CD4-positive, CD25-positive, alpha-beta regulatory T cell (primary cell): Measurements from ENCODE around the gene TMEM61. TPM values are rescaled to one million over a fixed set of nuclear protein-coding genes. Genes with fewer than 3 reads are reported as not detected.

Source experiments
- ATAC-seq, 2 donors: fragments of 150-1000 bp; cut with Tn5 transposase; one replicate each; pipeline ENCODE4 v1.10.0; 2021; ENCODE audit warnings: low read depth in 2 of 2, moderate number of reproducible peaks in 2 of 2, moderate library complexity in 1 of 2
- DNase-seq, 3 donors: peaks; one replicate each; pipeline versions ENCODE4 v3.0.0 to v3.0.0-alpha.2; 2012 to 2022; ENCODE audit warnings: mixed read lengths in 1 of 3
- H3K27ac ChIP-seq: one replicate; pipeline ENCODE4 v1.7.0; 2013; ENCODE audit warnings: mild to moderate bottlenecking, low read length; ENCODE audit not compliant: insufficient read depth, poor library complexity, severe bottlenecking
- H3K27me3 ChIP-seq: one replicate; pipeline ENCODE4 v1.7.0; 2013; ENCODE audit warnings: low read length; ENCODE audit not compliant: control insufficient read depth, insufficient read depth
- H3K36me3 ChIP-seq: one replicate; pipeline ENCODE4 v1.7.0; 2013; ENCODE audit warnings: mild to moderate bottlenecking, low read length, moderate library complexity; ENCODE audit not compliant: control insufficient read depth, insufficient read depth
- H3K4me1 ChIP-seq: 2 replicates; pipeline ENCODE4 v1.7.0; 2013; ENCODE audit warnings: mild to moderate bottlenecking, low read length; ENCODE audit not compliant: insufficient read depth, control insufficient read depth, poor library complexity, severe bottlenecking
- H3K4me3 ChIP-seq: one replicate; pipeline ENCODE4 v1.7.0; 2013; ENCODE audit warnings: low read depth, mild to moderate bottlenecking, low read length, moderate library complexity
- H3K9me3 ChIP-seq, 2 experiments: 1 replicate in 1 of 2; 2 replicates in 1 of 2; pipeline ENCODE4 v1.7.0; 2013; ENCODE audit warnings: low read length in 2 of 2, mild to moderate bottlenecking in 1 of 2, moderate library complexity in 1 of 2; ENCODE audit not compliant: control insufficient read depth in 2 of 2
- H3K27ac Mint-ChIP-seq, 3 donors: one replicate each; pipeline ENCODE4 v1.8.0; 2020 to 2022; ENCODE audit warnings: mild to moderate bottlenecking in 3 of 3, mixed read lengths in 3 of 3, moderate library complexity in 2 of 3
- H3K27me3 Mint-ChIP-seq: one replicate; pipeline ENCODE4 v1.8.0; 2022; ENCODE audit warnings: mild to moderate bottlenecking, mixed read lengths
- H3K36me3 Mint-ChIP-seq: one replicate; pipeline ENCODE4 v1.8.0; 2020; ENCODE audit warnings: mixed read lengths
- H3K4me1 Mint-ChIP-seq, 4 donors: one replicate each; pipeline ENCODE4 v1.8.0; 2020 to 2022; ENCODE audit warnings: mixed read lengths in 4 of 4, mild to moderate bottlenecking in 1 of 4
- H3K4me3 Mint-ChIP-seq, 4 donors: one replicate each; pipeline ENCODE4 v1.8.0; 2020 to 2022; ENCODE audit warnings: mild to moderate bottlenecking in 4 of 4, mixed read lengths in 4 of 4, moderate library complexity in 3 of 4
- H3K9me3 Mint-ChIP-seq, 7 donors: one replicate each; pipeline ENCODE4 v1.8.0; 2020 to 2022; ENCODE audit warnings: mixed read lengths in 7 of 7, mild to moderate bottlenecking in 3 of 7, moderate library complexity in 2 of 7
- polyA plus RNA-seq, 4 donors: library from polyadenylated mRNA; unstranded; fragments of 300-500 nt; fragmentation: Illumina TruSeq; gene quantifications; one replicate each; pipeline ENCODE4 v1.2.3, GENCODE V29; 2021
- total RNA-seq: library from RNA; stranded (reverse); gene quantifications from one replicate; pipeline ENCODE4 v1.2.3, GENCODE V29; 2022

TMEM61 gene
- total and polyA plus RNA-seq, 5 donors from 2014 or later, result not detected

DNA sequence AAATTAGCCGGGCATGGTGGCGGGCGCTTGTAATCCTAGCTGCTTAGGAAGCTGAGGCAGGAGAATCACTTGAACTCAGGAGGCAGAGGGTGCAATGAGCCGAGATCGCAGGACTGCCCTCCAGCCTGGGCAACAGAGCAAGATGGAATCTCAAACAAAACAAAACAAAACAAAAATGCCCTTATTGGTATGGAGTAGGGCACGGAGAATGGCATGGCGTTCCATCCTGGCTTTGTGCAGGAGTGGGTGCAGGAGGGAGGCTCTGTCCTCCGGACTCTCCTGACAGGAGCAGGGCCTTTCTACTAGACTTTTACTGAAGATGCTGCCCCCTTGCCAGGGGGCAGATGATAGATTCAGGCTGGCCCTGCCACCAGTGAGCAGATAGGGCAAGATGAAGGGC lies 1.0 kb downstream of the TMEM61 start:
- ATAC-seq, result no peak
- no peaks in the 10 kb centered on the region for H3K36me3 Mint-ChIP-seq
- H3K4me3 Mint-ChIP-seq, result no peak overlapping the region
- Histone ChIP-seq H3K9me3 (no peaks in the 10 kb centered on the region), H3K36me3 (no peaks in the 10 kb centered on the region), H3K4me3 (no peak overlapping the region), H3K4me1 (no peaks in the 10 kb centered on the region), H3K27ac (no peak overlapping the region), H3K27me3 (peaks cover 7% of the 10 kb centered on the region)
- H3K9me3 Mint-ChIP-seq, result no peaks in the 10 kb centered on the region
- no peak overlapping the region for H3K27ac Mint-ChIP-seq
- H3K4me1 Mint-ChIP-seq, result peaks cover 0 to 5% (median 0%) of the 10 kb centered on the region in 4 donors
- H3K27me3 Mint-ChIP-seq, result peaks cover 48% of the 10 kb centered on the region
- no peak for DNase-seq

GRCh38 chr1:54982739-54983138 lies 2.3 kb downstream of the TMEM61 start:
- DNase-seq (no peak), ATAC-seq (no peak)
- Mint-ChIP-seq H3K27ac (no peak overlapping the region), H3K4me3 (no peak overlapping the region), H3K4me1 (peaks cover 0 to 5% (median 0%) of the 10 kb centered on the region in 4 donors), H3K27me3 (peaks cover 39% of the 10 kb centered on the region), H3K9me3 (no peaks in the 10 kb centered on the region), H3K36me3 (no peaks in the 10 kb centered on the region)
- H3K27ac ChIP-seq, result no peak overlapping the region
- H3K4me1 ChIP-seq, result no peaks in the 10 kb centered on the region
- H3K4me3 ChIP-seq, result no peak overlapping the region
- H3K36me3 ChIP-seq, result no peaks in the 10 kb centered on the region
- no peaks in the 10 kb centered on the region for H3K9me3 ChIP-seq
- peaks cover 7% of the 10 kb centered on the region for H3K27me3 ChIP-seq

- Histone ChIP-seq H3K36me3 (no peaks in the 10 kb centered on the region), H3K4me3 (no peak overlapping the region), H3K4me1 (no peaks in the 10 kb centered on the region), H3K9me3 (no peaks in the 10 kb centered on the region), H3K27ac (no peak overlapping the region), H3K27me3 (peaks cover 7% of the 10 kb centered on the region)
- DNase-seq (no peak), ATAC-seq (no peak)
- Mint-ChIP-seq H3K9me3 (no peaks in the 10 kb centered on the region), H3K4me1 (peaks cover 0 to 5% (median 0%) of the 10 kb centered on the region in 4 donors), H3K4me3 (no peak overlapping the region), H3K36me3 (no peaks in the 10 kb centered on the region), H3K27ac (no peak overlapping the region), H3K27me3 (peaks cover 27% of the 10 kb centered on the region)
Observed at GRCh38 chr1:54984131-54984842, 3.9 kb downstream of the TMEM61 start.

DNA sequence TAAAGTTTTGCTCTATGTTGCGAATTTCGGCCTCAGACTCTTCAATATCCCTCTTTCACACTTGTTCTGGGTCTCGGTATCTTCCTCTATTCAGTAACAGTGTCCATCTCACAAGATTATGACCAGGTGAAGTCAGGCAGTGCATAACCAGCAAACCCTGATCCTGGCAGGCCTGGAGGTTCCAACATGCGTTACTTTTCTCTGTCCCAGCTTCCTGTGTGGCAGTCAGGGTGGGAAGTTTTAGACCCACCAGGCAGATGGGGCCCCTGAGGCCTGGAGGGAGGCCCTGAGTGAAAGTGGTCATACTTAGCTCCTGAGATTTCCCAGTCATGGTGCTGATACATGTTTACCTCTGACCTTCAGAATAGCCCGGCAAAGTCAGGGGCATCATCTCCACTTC lies 5.1 kb downstream of the TMEM61 start:
- no peaks in the 10 kb centered on the region for H3K9me3 ChIP-seq
- Mint-ChIP-seq H3K4me3 (no peak overlapping the region), H3K4me1 (peaks cover 0 to 5% (median 0%) of the 10 kb centered on the region in 4 donors), H3K36me3 (no peaks in the 10 kb centered on the region), H3K27me3 (peaks cover 22% of the 10 kb centered on the region), H3K9me3 (no peaks in the 10 kb centered on the region), H3K27ac (no peak overlapping the region)
- no peaks in the 10 kb centered on the region for H3K36me3 ChIP-seq
- ATAC-seq, result no peak
- DNase-seq, result no peak
- H3K4me3 ChIP-seq, result no peak overlapping the region
- H3K4me1 ChIP-seq, result no peaks in the 10 kb centered on the region
- peaks cover 4% of the 10 kb centered on the region for H3K27me3 ChIP-seq
- H3K27ac ChIP-seq, result no peak overlapping the region

DNA sequence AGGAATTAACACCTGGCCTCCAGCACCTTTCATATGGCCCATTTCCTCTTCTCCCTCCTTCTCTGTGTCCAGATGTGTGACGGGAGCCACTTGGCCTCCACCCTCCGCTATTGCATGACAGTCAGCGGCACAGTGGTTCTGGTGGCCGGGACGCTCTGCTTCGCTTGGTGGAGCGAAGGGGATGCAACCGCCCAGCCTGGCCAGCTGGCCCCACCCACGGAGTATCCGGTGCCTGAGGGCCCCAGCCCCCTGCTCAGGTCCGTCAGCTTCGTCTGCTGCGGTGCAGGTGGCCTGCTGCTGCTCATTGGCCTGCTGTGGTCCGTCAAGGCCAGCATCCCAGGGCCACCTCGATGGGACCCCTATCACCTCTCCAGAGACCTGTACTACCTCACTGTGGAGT lies 5.6 kb downstream of the TMEM61 start:
- peaks cover 21% of the 10 kb centered on the region for H3K27me3 Mint-ChIP-seq
- no peaks in the 10 kb centered on the region for H3K9me3 Mint-ChIP-seq
- H3K4me3 Mint-ChIP-seq, result no peak overlapping the region
- no peaks in the 10 kb centered on the region for H3K4me1 ChIP-seq
- ATAC-seq, result no peak
- no peak for DNase-seq
- H3K36me3 Mint-ChIP-seq, result no peaks in the 10 kb centered on the region
- H3K27ac Mint-ChIP-seq, result no peak overlapping the region
- no peak overlapping the region for H3K27ac ChIP-seq
- H3K4me3 ChIP-seq, result no peak overlapping the region
- H3K36me3 ChIP-seq, result no peaks in the 10 kb centered on the region
- no peaks in the 10 kb centered on the region for H3K9me3 ChIP-seq
- peaks cover 0 to 3% (median 0%) of the 10 kb centered on the region in 4 donors for H3K4me1 Mint-ChIP-seq
- peaks cover 4% of the 10 kb centered on the region for H3K27me3 ChIP-seq

DNA sequence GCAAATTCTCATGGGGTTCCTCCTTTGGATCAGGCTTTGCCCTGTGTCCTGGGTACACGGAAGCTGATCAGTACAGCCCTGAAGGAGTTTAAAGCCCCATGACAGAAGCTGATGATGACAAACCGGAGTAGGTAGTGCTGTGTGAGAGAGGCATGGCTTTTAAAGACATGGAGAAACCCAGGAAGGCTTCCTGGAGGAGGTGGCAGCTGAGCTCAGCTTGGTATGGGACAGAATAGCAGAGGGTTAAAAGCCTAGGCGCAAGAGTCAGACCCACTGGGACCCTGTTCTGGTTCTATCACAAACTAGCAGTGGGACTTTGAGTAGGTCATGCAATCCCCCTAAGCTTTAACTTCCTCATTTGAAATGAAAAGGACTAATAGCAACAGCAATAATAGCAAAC lies 6.1 kb downstream of the TMEM61 start:
- no peaks in the 10 kb centered on the region for H3K9me3 ChIP-seq
- no peak overlapping the region for H3K27ac ChIP-seq
- no peaks in the 10 kb centered on the region for H3K9me3 Mint-ChIP-seq
- no peaks in the 10 kb centered on the region for H3K4me1 Mint-ChIP-seq
- H3K4me3 Mint-ChIP-seq, result no peak overlapping the region
- DNase-seq, result no peak
- peaks cover 16% of the 10 kb centered on the region for H3K27me3 Mint-ChIP-seq
- no peaks in the 10 kb centered on the region for H3K36me3 Mint-ChIP-seq
- H3K4me1 ChIP-seq, result no peaks in the 10 kb centered on the region
- H3K27me3 ChIP-seq, result peaks cover 4% of the 10 kb centered on the region
- H3K27ac Mint-ChIP-seq, result no peak overlapping the region
- no peak overlapping the region for H3K4me3 ChIP-seq
- ATAC-seq, result no peak
- H3K36me3 ChIP-seq, result no peaks in the 10 kb centered on the region

DNA sequence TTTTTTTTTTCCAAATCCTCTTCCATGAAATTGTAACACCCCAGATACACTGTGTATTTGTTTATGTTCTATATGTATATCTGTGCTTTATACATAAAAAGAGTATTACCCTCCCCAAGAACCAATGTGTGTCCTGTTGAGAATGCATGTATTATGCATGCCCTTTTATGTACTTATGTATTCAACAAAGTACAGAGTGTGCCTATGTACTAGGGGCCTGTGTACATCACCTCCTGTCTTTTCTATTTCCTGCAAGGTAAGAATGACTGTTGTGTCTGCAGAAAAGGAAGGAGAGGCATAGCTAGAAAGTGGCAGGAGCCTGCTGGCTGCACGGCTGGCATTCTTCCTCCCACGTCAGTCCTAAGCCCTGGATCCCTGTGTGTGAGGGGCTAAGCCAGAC lies 7.0 kb downstream of the TMEM61 start:
- Mint-ChIP-seq H3K4me1 (no peaks in the 10 kb centered on the region), H3K27ac (no peak overlapping the region), H3K27me3 (peaks cover 9% of the 10 kb centered on the region), H3K4me3 (no peak overlapping the region), H3K9me3 (no peaks in the 10 kb centered on the region), H3K36me3 (no peaks in the 10 kb centered on the region)
- Histone ChIP-seq H3K36me3 (no peaks in the 10 kb centered on the region), H3K27ac (no peak overlapping the region), H3K27me3 (peaks cover 2% of the 10 kb centered on the region), H3K4me1 (no peaks in the 10 kb centered on the region), H3K4me3 (no peak overlapping the region), H3K9me3 (no peaks in the 10 kb centered on the region)
- no peak for DNase-seq
- no peak for ATAC-seq

DNA sequence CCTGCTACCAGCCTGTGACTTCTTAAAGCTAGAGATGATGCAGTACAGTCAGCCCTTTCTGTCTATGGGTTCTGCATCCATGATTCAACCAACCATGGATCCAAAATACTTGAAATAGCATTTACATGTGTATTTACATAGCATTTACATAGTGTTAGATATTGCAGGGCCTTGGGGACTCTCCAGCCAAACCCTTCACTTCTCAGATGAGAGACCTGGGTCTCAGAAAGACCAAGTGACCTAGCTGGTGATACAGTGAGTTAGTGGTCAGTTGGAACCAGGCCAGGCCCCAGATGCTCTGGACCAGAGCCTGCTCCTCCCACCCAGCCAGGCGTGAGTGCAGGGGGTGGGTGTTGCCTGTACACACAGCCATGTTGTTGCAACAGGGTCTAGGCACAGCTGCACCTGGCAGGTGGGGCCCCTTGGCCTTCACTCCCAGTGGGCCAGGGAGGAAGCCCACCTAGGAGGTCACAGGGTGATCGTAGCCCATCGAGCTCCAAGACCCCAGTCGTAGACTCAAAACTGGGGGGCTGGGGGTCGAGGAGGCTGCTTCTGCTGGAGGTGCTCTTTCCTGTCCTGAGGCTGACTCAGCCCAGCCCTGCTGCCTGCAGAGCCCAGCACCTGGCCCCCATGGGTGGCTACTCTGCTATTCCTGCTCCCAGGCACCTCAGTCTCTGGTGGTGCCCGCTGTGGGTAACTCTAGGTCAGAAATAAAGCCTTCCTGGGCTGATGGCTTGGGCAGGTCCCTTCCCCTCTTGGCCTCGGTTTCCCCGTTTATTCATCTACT lies 7.7 kb downstream of the TMEM61 start:
- ATAC-seq, result no peak
- H3K4me3 ChIP-seq, result no peak overlapping the region
- Mint-ChIP-seq H3K4me3 (no peak overlapping the region), H3K27me3 (peaks cover 9% of the 10 kb centered on the region), H3K9me3 (no peaks in the 10 kb centered on the region), H3K4me1 (no peaks in the 10 kb centered on the region), H3K36me3 (no peaks in the 10 kb centered on the region), H3K27ac (no peak overlapping the region)
- no peaks in the 10 kb centered on the region for H3K9me3 ChIP-seq
- no peaks in the 10 kb centered on the region for H3K4me1 ChIP-seq
- H3K27ac ChIP-seq, result no peak overlapping the region
- no peak for DNase-seq
- H3K36me3 ChIP-seq, result no peaks in the 10 kb centered on the region
- H3K27me3 ChIP-seq, result no peaks in the 10 kb centered on the region
